K562 (cell line): ENCODE results near the gene SLC18A3. TPM values are rescaled to one million over a fixed set of nuclear protein-coding genes. Genes with fewer than 3 reads are reported as not detected.

Source experiments
- ATAC-seq: fragments of 200-7000 bp; cut with Tn5 transposase; 3 replicates; pipeline ENCODE4 v1.9.1; 2020; ENCODE audit warnings: moderate library complexity
- BruUV-seq: library from RNA; stranded (reverse); fragments of 400-500 nt; replicated peaks from 2 replicates; lab custom pipeline; 2021; lab: Mats Ljungman, UMichigan
- CTCF ChIA-PET: fragments of 300-600 bp; formaldehyde crosslinking; extraction: SDS; loops from one replicate; lab custom pipeline; 2021; ENCODE audit warnings: low intra/inter-chr PET ratio; lab: Yijun Ruan, JAX
- POLR2A ChIA-PET: fragments of 300-600, 350-650 bp; sonication (Branson Sonifier 250); formaldehyde crosslinking; extraction: SDS; loops from one replicate; lab custom pipeline; 2021; ENCODE audit warnings: antibody characterized with exemption, inconsistent platforms; lab: Yijun Ruan, JAX
- DNase-seq, 4 experiments: peaks; one replicate each; pipeline versions ENCODE4 v3.0.0 to v3.0.0-alpha.2; 2011 to 2018; ENCODE audit warnings: low spot score in 3 of 4, mixed read lengths in 3 of 4; ENCODE audit errors: extremely low read depth in 1 of 4
- FAIRE-seq: peaks from 2 replicates; lab custom pipeline; 2011; peaks lifted over from hg19 to GRCh38; lab: Jason Lieb, UNC
- H2AFZ ChIP-seq: 2 replicates; pipeline ENCODE4 v1.6.0; 2011; ENCODE audit warnings: low read depth, low read length, control low read depth, inconsistent platforms
- H3K27ac ChIP-seq: fragments of 200-600 bp; 3 replicates; pipeline ENCODE4 v1.8.0; 2011; ENCODE audit warnings: low read depth, mild to moderate bottlenecking, control low read depth, inconsistent platforms, low read length, moderate library complexity, mixed read lengths; ENCODE audit errors: extremely low read depth
- H3K27me3 ChIP-seq, 2 experiments: fragments of 300-600 bp in 1 of 2; 2 replicates in 1 of 2; 3 replicates in 1 of 2; pipeline versions ENCODE4 v1.6.0 to v1.8.0; 2011; ENCODE audit warnings: inconsistent platforms in 2 of 2, low read length in 2 of 2, mild to moderate bottlenecking in 1 of 2, mixed read lengths in 1 of 2, moderate library complexity in 1 of 2; ENCODE audit not compliant: control insufficient read depth in 2 of 2, insufficient read depth in 2 of 2
- H3K36me3 ChIP-seq: fragments of 300-600 bp; 3 replicates; pipeline ENCODE4 v1.8.0; 2011; ENCODE audit warnings: mild to moderate bottlenecking, low read length, inconsistent platforms; ENCODE audit not compliant: control insufficient read depth, insufficient read depth
- H3K4me1 ChIP-seq, 2 experiments: fragments of 200-600 bp in 1 of 2; replicated peaks in 1 of 2; 2 replicates in 1 of 2; 3 replicates in 1 of 2; pipeline versions ENCODE4 v1.5.1 to v1.8.0; 2011; ENCODE audit warnings: inconsistent platforms in 2 of 2, low read length in 2 of 2, mild to moderate bottlenecking in 1 of 2, mixed read lengths in 1 of 2, moderate library complexity in 1 of 2; ENCODE audit not compliant: control insufficient read depth in 2 of 2, insufficient read depth in 2 of 2
- H3K4me2 ChIP-seq: 2 replicates; pipeline ENCODE4 v1.6.1; 2011; ENCODE audit warnings: low read length, control low read depth, inconsistent platforms, mixed read lengths; ENCODE audit not compliant: insufficient read depth
- H3K4me3 ChIP-seq: fragments of 200-600 bp; sonication (generic), shearing (Covaris generic); 2 replicates; pipeline ENCODE4 v1.5.1; 2016; ENCODE audit warnings: control low read depth, inconsistent platforms
- H3K79me2 ChIP-seq: fragments of 200-600 bp; 3 replicates; pipeline ENCODE4 v1.8.0; 2011; ENCODE audit warnings: low read length, inconsistent platforms; ENCODE audit not compliant: control insufficient read depth, insufficient read depth
- H3K9ac ChIP-seq, 2 experiments: 2 replicates each; pipeline versions ENCODE4 v1.6.0 to v1.6.1; 2011; ENCODE audit warnings: low read depth in 2 of 2, low read length in 2 of 2, control low read depth in 1 of 2, inconsistent platforms in 1 of 2, mild to moderate bottlenecking in 1 of 2, mixed read lengths in 1 of 2; ENCODE audit not compliant: insufficient read depth in 1 of 2
- H3K9me1 ChIP-seq: one replicate; pipeline ENCODE4 v1.6.0; 2011; ENCODE audit warnings: inconsistent platforms, mild to moderate bottlenecking, low read length, moderate library complexity; ENCODE audit not compliant: control insufficient read depth, insufficient read depth
- H3K9me3 ChIP-seq: replicated peaks from 2 replicates; pipeline ENCODE4 v1.5.1; 2011; ENCODE audit warnings: low read depth, low read length, inconsistent platforms; ENCODE audit not compliant: control insufficient read depth, insufficient read depth
- H4K20me1 ChIP-seq: replicated peaks from 2 replicates; pipeline ENCODE4 v1.6.1; 2011; ENCODE audit warnings: low read length, inconsistent platforms, mixed read lengths; ENCODE audit not compliant: control insufficient read depth, insufficient read depth
- ARID1B ChIP-seq: fragments of 450-650 bp; IDR thresholded peaks from 2 replicates; pipeline ENCODE4 v1.6.1; 2016; ENCODE audit warnings: antibody characterized with exemption, mild to moderate bottlenecking, inconsistent platforms
- COPS2 ChIP-seq: fragments of 450-650 bp; conservative IDR thresholded peaks from 2 replicates; pipeline ENCODE4 v1.6.1; 2016; ENCODE audit warnings: mild to moderate bottlenecking, moderate library complexity
- KDM4B ChIP-seq, 2 experiments: fragments of 450-650 bp in 1 of 2; sonication (generic) in 1 of 2; IDR thresholded peaks; 2 replicates each; pipeline ENCODE4 v1.6.1; 2016 to 2017; ENCODE audit warnings: borderline replicate concordance in 2 of 2, antibody characterized with exemption in 1 of 2, low read depth in 1 of 2, mild to moderate bottlenecking in 1 of 2
- RBBP5 ChIP-seq: fragments of 200-600 bp; sonication (generic); IDR thresholded peaks from 2 replicates; pipeline ENCODE4 v1.6.1; 2012; ENCODE audit warnings: borderline replicate concordance, mild to moderate bottlenecking, low read length, control low read depth, inconsistent platforms; ENCODE audit not compliant: insufficient read depth, poor library complexity, severe bottlenecking
- RCOR1 ChIP-seq, 2 experiments: IDR thresholded peaks; 2 replicates each; pipeline ENCODE4 v1.6.1; 2012; ENCODE audit warnings: low read depth in 2 of 2, low read length in 2 of 2, borderline replicate concordance in 1 of 2, improper control_type of control experiment in 1 of 2
- ZNF316 ChIP-seq: fragments of 450-650 bp; IDR thresholded peaks from 2 replicates; pipeline ENCODE4 v1.6.1; 2016
- ZNF561 ChIP-seq: fragments of 450-650 bp; formaldehyde crosslinking; conservative IDR thresholded peaks from 2 replicates; pipeline ENCODE4 v1.4.0; 2020; ENCODE audit warnings: mild to moderate bottlenecking, moderate library complexity
- WGBS: fragments of 100-300 bp; shearing (Covaris generic); methylation state at CpG from one replicate; pipeline ENCODE4 v1.1.6; 2016; ENCODE audit warnings: low coverage, mixed read lengths; ENCODE audit not compliant: insufficient coverage; ENCODE audit errors: missing lambda C conversion rate; 5-methylcytosine and 5-hydroxymethylcytosine counted together
- in situ Hi-C: fragments of 300-500 bp; cut with MboI; formaldehyde crosslinking; loops from 4 replicates; pipeline ENCODE4 v1.15.0; 2018; ENCODE audit warnings: inconsistent platforms, mixed read lengths
- intact Hi-C: fragments of 100-400 bp; cut with micrococcal nuclease; formaldehyde crosslinking; loops from 2 replicates; pipeline ENCODE4 v1.14.2; 2022
- polyA plus RNA-seq, 8 experiments: library from polyadenylated mRNA; depleted of rRNA in 4 of 8; stranded (reverse) in 5 of 8; unstranded in 3 of 8; fragments of >200 nt; fragmentation: Nextera tagmentation in 2 of 8; fragmentation: Illumina TruSeq in 1 of 8; extraction: Ambion mirVana in 2 of 8; extraction: Trizol in 1 of 8; gene quantifications; 2 replicates each; pipeline versions ENCODE4 v1.2.1 to v1.2.3, GENCODE V29; 2011 to 2014; ENCODE audit warnings: inconsistent platforms in 1 of 8, missing spikeins in 1 of 8
- total RNA-seq, 7 experiments: library from RNA; depleted of rRNA in 6 of 7; stranded (reverse); fragments of >200 nt in 6 of 7; fragmentation: Illumina TruSeq in 2 of 7; extraction: Trizol in 2 of 7; gene quantifications; 2 replicates each; pipeline versions ENCODE4 v1.2.1 to v1.2.3, GENCODE V29; 2011 to 2021; ENCODE audit warnings: low replicate concordance in 1 of 7

Gene SLC18A3
- total and polyA plus RNA-seq, 9 of the 15 experiments (the other 6 are each of a cell fraction or from before 2014, with no cell fraction given): not detected

- H3K9me1 ChIP-seq: no peaks in the 10 kb centered on the region
- ChIA-PET POLR2A (no interaction called here), CTCF (no interaction called here)
- H3K9me3 ChIP-seq: no peaks in the 10 kb centered on the region
- H3K9ac ChIP-seq: no peak overlapping the region
- H3K79me2 ChIP-seq: no peaks in the 10 kb centered on the region
- ATAC-seq (no peak), DNase-seq (no peak), FAIRE-seq (no peak)
- no peak overlapping the region for H3K4me3 ChIP-seq
- peaks cover 9 to 31% of the 10 kb centered on the region in 2 experiments; a peak in 4 of 5 replicates for H3K27me3 ChIP-seq
- peaks cover 2% of the 10 kb centered on the region; the same call in 1 of the 2 replicates for H4K20me1 ChIP-seq
- H3K36me3 ChIP-seq: no peaks in the 10 kb centered on the region
- no peak overlapping the region for H3K4me2 ChIP-seq
- no peak overlapping the region for H3K27ac ChIP-seq
- H3K4me1 ChIP-seq: no peaks in the 10 kb centered on the region
- no peak overlapping the region for H2AFZ ChIP-seq
- no TSS peak for BruUV-seq
- TF ChIP-seq RCOR1 (IDR thresholded peaks at IDR 0.05; ENCODE audit: borderline replicate concordance in 1 of 2, low read depth in 2 of 2, low read length in 2 of 2) (no peak), ZNF316 (0 out of 2 replicates have a peak, but pooled peaks have one; percentile 5), COPS2 (no peak), ZNF561 (CRISPR knock-in tag) (no peak), ARID1B (no peak), KDM4B (IDR thresholded peaks at IDR 0.05; ENCODE audit: borderline replicate concordance in 2 of 2, low read depth in 1 of 2) (no peak), RBBP5 (no peak)
- in situ Hi-C loops (no loop called here), intact Hi-C loops (no loop called here)
- under 1% methylated on average over 9 of the region's 9 CpGs for WGBS
These were observed 46.9 kb downstream of the SLC18A3 start for GRCh38 chr10:49656845-49657493.
